Measurements from ENCODE around the gene CCDC142. TPM values are rescaled to one million over a fixed set of nuclear protein-coding genes. Genes with fewer than 3 reads are reported as not detected.

The CCDC142 gene
- total RNA-seq, 1 experiment from 2014 or later, result 8.9 TPM

Other genes starting within 250 kb of the CCDC142 start
- 0.17 TPM in 1 of 2 replicates, not detected in the other for gene SLC4A5, start 139.6 kb downstream of the CCDC142 start, total RNA-seq (2014; rRNA removed; shearing (Covaris generic))
- gene DCTN1, start 102.7 kb downstream of the CCDC142 start, total RNA-seq (2014; rRNA removed; shearing (Covaris generic)), result 74.5 and 74.8 TPM in 2 replicates
- 1.4 TPM in 2 replicates for gene C2orf81, start 61.4 kb downstream of the CCDC142 start, total RNA-seq (2014; rRNA removed; shearing (Covaris generic))
- gene WDR54, start 61.3 kb downstream of the CCDC142 start, total RNA-seq (2014; rRNA removed; shearing (Covaris generic)), result 62.2 and 68.1 TPM in 2 replicates
- 5.4 and 6.9 TPM in 2 replicates for gene RTKN, start 41.1 kb downstream of the CCDC142 start, total RNA-seq (2014; rRNA removed; shearing (Covaris generic))
- 13.8 and 17.8 TPM in 2 replicates for gene INO80B, start 27.9 kb downstream of the CCDC142 start, total RNA-seq (2014; rRNA removed; shearing (Covaris generic))
- gene WBP1, start 24.6 kb downstream of the CCDC142 start, total RNA-seq (2014; rRNA removed; shearing (Covaris generic)), result 30.9 and 37.0 TPM in 2 replicates
- 45.2 and 52.4 TPM in 2 replicates for gene MOGS, start 17.6 kb downstream of the CCDC142 start, total RNA-seq (2014; rRNA removed; shearing (Covaris generic))
- 41.5 and 43.9 TPM in 2 replicates for gene MRPL53, start 10.3 kb downstream of the CCDC142 start, total RNA-seq (2014; rRNA removed; shearing (Covaris generic))
- 19.4 and 26.3 TPM in 2 replicates for gene TTC31, start 83 bp upstream of the CCDC142 start, total RNA-seq (2014; rRNA removed; shearing (Covaris generic))
- 0.97 and 1.7 TPM in 2 replicates for gene LBX2, start 16.6 kb upstream of the CCDC142 start, total RNA-seq (2014; rRNA removed; shearing (Covaris generic))
- gene PCGF1, start 24.7 kb upstream of the CCDC142 start, total RNA-seq (2014; rRNA removed; shearing (Covaris generic)), result 22.8 and 42.1 TPM in 2 replicates
- gene TLX2, start 31.5 kb upstream of the CCDC142 start, total RNA-seq (2014; rRNA removed; shearing (Covaris generic)), result 0.77 TPM in 1 of 2 replicates, not detected in the other
- gene DQX1, start 43.2 kb upstream of the CCDC142 start, total RNA-seq (2014; rRNA removed; shearing (Covaris generic)), result 1.1 TPM in 1 of 2 replicates, not detected in the other
- 135 TPM in 2 replicates for gene AUP1, start 46.7 kb upstream of the CCDC142 start, total RNA-seq (2014; rRNA removed; shearing (Covaris generic))
- gene HTRA2, start 46.9 kb upstream of the CCDC142 start, total RNA-seq (2014; rRNA removed; shearing (Covaris generic)), result 41.2 and 44.8 TPM in 2 replicates
- 54.5 and 62.0 TPM in 2 replicates for gene LOXL3, start 70.9 kb upstream of the CCDC142 start, total RNA-seq (2014; rRNA removed; shearing (Covaris generic))
- 19.8 and 20.6 TPM in 2 replicates for gene DOK1, start 71.7 kb upstream of the CCDC142 start, total RNA-seq (2014; rRNA removed; shearing (Covaris generic))
- not detected in 2 replicates for gene M1AP, start 165.3 kb upstream of the CCDC142 start, total RNA-seq (2014; rRNA removed; shearing (Covaris generic))
- 3.4 and 4.2 TPM in 2 replicates for gene SEMA4F, start 171.2 kb upstream of the CCDC142 start, total RNA-seq (2014; rRNA removed; shearing (Covaris generic))